Activated CD4-positive, alpha-beta T cell treated with anti-CD3 and anti-CD28 coated beads for 36 hours (primary cell): ENCODE results near the gene PRKG1. TPM values are rescaled to one million over a fixed set of nuclear protein-coding genes. Genes with fewer than 3 reads are reported as not detected.

Experiments used
- ATAC-seq: fragments of 200-7000 bp; cut with Tn5 transposase; one replicate; pipeline ENCODE4 v1.10.0; 2021; ENCODE audit warnings: mild to moderate bottlenecking, moderate library complexity
- CTCF ChIA-PET: fragments of 350-600 bp; sonication (Branson Sonifier 250); formaldehyde crosslinking; loops from one replicate; lab custom pipeline; 2021; ENCODE audit warnings: antibody characterized with exemption; lab: Charles Lee
- POLR2A ChIA-PET: fragments of 350-600 bp; sonication (Branson Sonifier 250); formaldehyde crosslinking; loops from one replicate; lab custom pipeline; 2021; ENCODE audit warnings: antibody characterized with exemption, inconsistent platforms; lab: Charles Lee
- DNase-seq: peaks from one replicate; pipeline ENCODE4 v3.0.0-alpha.2; 2020
- H3K27ac Mint-ChIP-seq: one replicate; pipeline ENCODE4 v1.8.0; 2021; ENCODE audit warnings: mixed read lengths
- H3K27me3 Mint-ChIP-seq: one replicate; pipeline ENCODE4 v1.8.0; 2021; ENCODE audit warnings: mixed read lengths
- H3K36me3 Mint-ChIP-seq: one replicate; pipeline ENCODE4 v1.8.0; 2021; ENCODE audit warnings: low read depth, mixed read lengths
- H3K4me1 Mint-ChIP-seq: one replicate; pipeline ENCODE4 v1.8.0; 2021; ENCODE audit warnings: mixed read lengths
- H3K4me3 Mint-ChIP-seq: one replicate; pipeline ENCODE4 v1.8.0; 2021; ENCODE audit warnings: mild to moderate bottlenecking, moderate library complexity, mixed read lengths
- H3K9me3 Mint-ChIP-seq: one replicate; pipeline ENCODE4 v1.8.0; 2021; ENCODE audit warnings: low read depth, mixed read lengths
- intact Hi-C, 2 experiments: fragments of 100-400 bp; cut with DNase I in 1 of 2; cut with micrococcal nuclease in 1 of 2; formaldehyde crosslinking; loops; one replicate each; pipeline versions ENCODE4 v1.14.2 to v1.15.1; 2022 to 2024; cut with DNase I, micrococcal nuclease
- total RNA-seq, 2 experiments: library from RNA; stranded (reverse); gene quantifications; one replicate each; pipeline ENCODE4 v1.2.3, GENCODE V29; 2021

Gene PRKG1
- total RNA-seq, 2 experiments from 2014 or later, result not detected

DNA sequence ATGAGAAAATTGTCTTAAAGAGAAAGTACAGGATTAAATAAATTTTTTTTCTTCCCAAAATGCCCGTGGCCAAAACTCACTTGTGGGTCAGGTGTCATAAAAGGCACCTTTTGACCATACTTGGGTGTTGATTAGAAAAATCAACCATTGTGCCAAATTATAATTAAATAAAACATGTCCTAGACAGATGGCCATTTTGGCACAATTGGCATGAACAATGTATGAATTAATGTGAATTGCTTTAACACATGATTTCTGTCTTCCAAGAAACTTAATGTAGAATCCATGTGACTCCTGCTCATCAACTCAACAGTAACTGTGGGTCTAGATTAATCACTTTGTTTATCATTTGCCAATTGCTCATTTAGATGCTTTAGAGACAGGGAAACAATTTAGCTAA, 561.1 kb downstream of the PRKG1 start:
- intact Hi-C loops, result no loop called here
- DNase-seq (no peak), ATAC-seq (no peak)
- Mint-ChIP-seq H3K36me3 (no peaks in the 10 kb centered on the region), H3K9me3 (no peaks in the 10 kb centered on the region), H3K4me1 (no peaks in the 10 kb centered on the region), H3K27ac (no peak overlapping the region), H3K4me3 (no peak overlapping the region), H3K27me3 (peaks cover 2% of the 10 kb centered on the region)
- ChIA-PET CTCF (interaction anchor here (0.6 to 0.7 kb wide), 2 partner anchors 711 to 1796 kb away, joined by 3 to 6 read pairs; no protein-coding TSS in a partner anchor), POLR2A (no interaction called here)

- no peaks in the 10 kb centered on the region for H3K4me1 Mint-ChIP-seq
- DNase-seq (no peak), ATAC-seq (no peak)
- H3K27me3 Mint-ChIP-seq, result no peaks in the 10 kb centered on the region
- intact Hi-C loops, result no loop called here
- ChIA-PET CTCF (interaction anchor here (1.0 kb wide), 1 partner anchor 8 kb away, joined by 5 read pairs; no protein-coding TSS in a partner anchor), POLR2A (no interaction called here)
- H3K36me3 Mint-ChIP-seq, result no peaks in the 10 kb centered on the region
- no peak overlapping the region for H3K4me3 Mint-ChIP-seq
- no peaks in the 10 kb centered on the region for H3K9me3 Mint-ChIP-seq
- H3K27ac Mint-ChIP-seq, result no peak overlapping the region
These were observed 563.9 kb downstream of the PRKG1 start for GRCh38 chr10:51638211-51638610.

DNA sequence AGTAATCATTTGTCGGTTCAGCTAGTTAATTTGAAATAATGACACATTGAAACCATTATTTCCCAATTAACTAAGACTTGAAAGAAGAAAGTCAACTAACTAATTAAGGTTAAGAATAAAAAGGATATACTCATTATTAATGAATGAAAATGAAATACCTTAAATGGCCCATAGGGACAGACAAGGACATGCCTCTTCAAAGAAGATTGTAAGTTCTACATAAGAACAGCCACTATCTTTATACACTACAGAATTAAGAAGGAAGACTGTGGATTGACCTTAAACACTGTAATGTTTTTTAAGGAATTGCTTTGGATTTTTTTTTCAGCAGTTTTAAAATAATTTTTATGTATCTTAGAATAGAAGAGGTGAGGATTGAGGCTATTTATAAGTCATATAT, 564.5 kb downstream of the PRKG1 start:
- ChIA-PET POLR2A (no interaction called here), CTCF (no interaction called here)
- ATAC-seq (no peak), DNase-seq (no peak)
- Mint-ChIP-seq H3K27me3 (no peaks in the 10 kb centered on the region), H3K27ac (no peak overlapping the region), H3K9me3 (no peaks in the 10 kb centered on the region), H3K4me1 (no peaks in the 10 kb centered on the region), H3K36me3 (no peaks in the 10 kb centered on the region), H3K4me3 (no peak overlapping the region)
- intact Hi-C loops, result no loop called here

- DNase-seq, result no peak
- peaks cover 2% of the 10 kb centered on the region for H3K27me3 Mint-ChIP-seq
- H3K4me3 Mint-ChIP-seq, result no peak overlapping the region
- no peak for ATAC-seq
- H3K9me3 Mint-ChIP-seq, result no peaks in the 10 kb centered on the region
- H3K4me1 Mint-ChIP-seq, result no peaks in the 10 kb centered on the region
- no peak overlapping the region for H3K27ac Mint-ChIP-seq
- POLR2A ChIA-PET, result interaction anchor here (0.7 kb wide), 1 partner anchor 74 kb away, joined by 3 read pairs; no protein-coding TSS in a partner anchor
- CTCF ChIA-PET, result interaction anchor here (1.3 kb wide), 1 partner anchor 31 kb away, joined by 3 read pairs; no protein-coding TSS in a partner anchor
- intact Hi-C loops, result no loop called here
- no peaks in the 10 kb centered on the region for H3K36me3 Mint-ChIP-seq
These were observed 566.0 kb downstream of the PRKG1 start for GRCh38 chr10:51640120-51640819.

- DNase-seq (no peak), ATAC-seq (no peak)
- ChIA-PET CTCF (no interaction called here), POLR2A (no interaction called here)
- H3K4me1 Mint-ChIP-seq, result no peaks in the 10 kb centered on the region
- H3K9me3 Mint-ChIP-seq, result no peaks in the 10 kb centered on the region
- H3K27ac Mint-ChIP-seq, result no peak overlapping the region
- peaks cover 2% of the 10 kb centered on the region for H3K27me3 Mint-ChIP-seq
- intact Hi-C loops, result no loop called here
- no peaks in the 10 kb centered on the region for H3K36me3 Mint-ChIP-seq
- no peak overlapping the region for H3K4me3 Mint-ChIP-seq
These were observed 568.3 kb downstream of the PRKG1 start for GRCh38 chr10:51642581-51642980.

DNA sequence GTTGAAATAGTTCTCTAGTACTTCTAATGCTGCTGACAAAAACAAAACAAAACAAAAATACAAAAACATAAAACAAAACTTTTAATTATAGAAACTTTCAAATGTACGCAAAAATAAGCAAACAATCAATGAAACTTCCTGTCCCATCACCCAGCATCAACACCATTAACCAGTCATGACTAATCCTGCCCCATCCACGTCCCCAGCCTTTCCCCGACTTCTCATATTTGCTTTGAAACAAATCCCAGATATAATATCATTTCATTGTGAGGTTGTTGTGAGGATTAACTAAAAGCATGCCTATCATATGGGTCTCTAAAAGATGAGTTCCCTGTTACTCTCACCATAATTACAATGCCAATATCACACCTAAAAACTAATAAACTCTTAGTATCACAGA, 569.4 kb downstream of the PRKG1 start:
- intact Hi-C loops, result no loop called here
- H3K9me3 Mint-ChIP-seq, result no peaks in the 10 kb centered on the region
- CTCF ChIA-PET, result interaction anchor here (0.6 to 2.0 kb wide), 2 partner anchors 7 to 277 kb away, joined by 3 to 5 read pairs; no protein-coding TSS in a partner anchor
- ATAC-seq, result no peak
- H3K27me3 Mint-ChIP-seq, result peaks cover 2% of the 10 kb centered on the region
- H3K4me1 Mint-ChIP-seq, result no peaks in the 10 kb centered on the region
- POLR2A ChIA-PET, result no interaction called here
- DNase-seq, result no peak
- no peak overlapping the region for H3K4me3 Mint-ChIP-seq
- H3K36me3 Mint-ChIP-seq, result no peaks in the 10 kb centered on the region
- no peak overlapping the region for H3K27ac Mint-ChIP-seq

DNA sequence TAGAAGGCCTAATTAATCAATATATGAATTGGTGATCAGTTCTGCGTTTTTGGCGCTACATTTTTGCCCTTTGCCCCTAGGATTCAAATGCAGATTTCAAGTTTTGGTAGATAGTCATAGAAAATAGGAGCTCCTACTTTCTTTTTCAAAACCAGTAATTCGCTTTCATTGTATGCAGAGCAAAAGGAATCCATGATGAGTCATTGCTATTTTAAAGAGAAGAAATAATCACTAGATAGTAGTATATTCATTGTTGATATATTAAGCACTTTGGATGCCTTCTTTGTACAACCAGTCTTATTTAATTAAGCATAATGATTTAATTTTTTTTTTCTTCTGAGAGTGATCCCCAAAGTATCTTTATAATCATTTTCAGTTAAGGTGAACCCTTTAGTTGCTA, 574.8 kb downstream of the PRKG1 start:
- CTCF ChIA-PET, result no interaction called here

DNA sequence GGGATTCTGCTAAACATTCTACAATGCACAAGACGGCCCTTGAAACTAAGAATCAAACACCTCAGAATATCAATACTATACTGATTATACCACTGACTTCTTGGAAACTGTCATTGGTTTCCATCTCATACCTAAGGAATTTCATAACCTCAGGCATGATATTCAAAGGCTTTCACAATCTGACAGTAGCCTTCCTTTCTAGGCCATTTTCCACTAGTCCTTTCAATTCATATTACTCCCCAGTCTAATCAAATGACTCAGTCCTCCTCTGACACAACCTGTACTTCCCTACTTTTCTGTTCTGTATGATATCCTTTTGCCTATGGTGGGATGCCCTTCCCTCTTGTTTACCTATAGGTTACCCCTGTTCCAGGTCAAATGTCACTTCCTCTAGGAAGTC, 576.8 kb downstream of the PRKG1 start:
- DNase-seq, result no peak
- H3K9me3 Mint-ChIP-seq, result no peaks in the 10 kb centered on the region
- H3K4me1 Mint-ChIP-seq, result no peaks in the 10 kb centered on the region
- ChIA-PET CTCF (no interaction called here), POLR2A (no interaction called here)
- no peak overlapping the region for H3K4me3 Mint-ChIP-seq
- peaks cover 2% of the 10 kb centered on the region for H3K27me3 Mint-ChIP-seq
- H3K36me3 Mint-ChIP-seq, result no peaks in the 10 kb centered on the region
- intact Hi-C loops, result loop anchor here in 1 of 2 experiments (10.0 kb wide), 1 partner anchor 56 kb away; no protein-coding TSS in a partner anchor
- no peak overlapping the region for H3K27ac Mint-ChIP-seq
- no peak for ATAC-seq

More for the DNA sequence above, 574.8 kb downstream of the PRKG1 start:
- H3K36me3 Mint-ChIP-seq, result no peaks in the 10 kb centered on the region
- intact Hi-C loops, result no loop called here
- H3K9me3 Mint-ChIP-seq, result no peaks in the 10 kb centered on the region
- H3K4me3 Mint-ChIP-seq, result no peak overlapping the region
- POLR2A ChIA-PET, result no interaction called here
- H3K4me1 Mint-ChIP-seq, result no peaks in the 10 kb centered on the region
- no peak overlapping the region for H3K27ac Mint-ChIP-seq
- H3K27me3 Mint-ChIP-seq, result peaks cover 2% of the 10 kb centered on the region
- DNase-seq (no peak), ATAC-seq (no peak)

GRCh38 chr10:51653025-51653424, 578.7 kb downstream of the PRKG1 start:
- H3K27ac Mint-ChIP-seq, result no peak overlapping the region
- no peak for ATAC-seq
- no peak overlapping the region for H3K4me3 Mint-ChIP-seq
- intact Hi-C loops, result loop anchor here in 1 of 2 experiments (10.0 kb wide), 1 partner anchor 58 kb away; no protein-coding TSS in a partner anchor
- H3K36me3 Mint-ChIP-seq, result no peaks in the 10 kb centered on the region
- ChIA-PET POLR2A (no interaction called here), CTCF (no interaction called here)
- no peak for DNase-seq
- H3K27me3 Mint-ChIP-seq, result peaks cover 5% of the 10 kb centered on the region
- no peaks in the 10 kb centered on the region for H3K4me1 Mint-ChIP-seq
- no peaks in the 10 kb centered on the region for H3K9me3 Mint-ChIP-seq

GRCh38 chr10:51654918-51655317, 580.6 kb downstream of the PRKG1 start:
- no peak overlapping the region for H3K27ac Mint-ChIP-seq

DNA sequence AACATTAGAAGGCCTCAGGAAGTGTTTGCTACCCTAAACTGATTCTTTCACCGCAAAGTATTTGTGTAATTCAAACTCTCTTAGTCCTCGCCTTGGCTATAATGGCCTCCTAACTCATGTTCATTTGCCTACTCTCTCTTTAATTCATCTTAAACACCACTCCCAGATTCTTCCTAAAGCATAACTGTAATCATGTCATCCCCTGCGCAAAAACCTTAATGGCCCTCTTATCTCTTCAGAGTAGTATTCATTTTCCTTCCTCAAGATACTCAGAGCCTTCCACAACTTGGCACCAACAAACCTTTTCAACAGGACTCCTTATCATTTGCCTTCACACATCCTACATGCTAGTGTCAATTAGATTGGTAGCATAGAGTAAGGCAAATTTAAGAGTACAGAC, 582.2 kb downstream of the PRKG1 start:
- intact Hi-C loops, result loop anchor here in 1 of 2 experiments (10.0 kb wide), 1 partner anchor 62 kb away; no protein-coding TSS in a partner anchor
- CTCF ChIA-PET, result no interaction called here
- Mint-ChIP-seq H3K36me3 (no peaks in the 10 kb centered on the region), H3K9me3 (no peaks in the 10 kb centered on the region), H3K4me1 (no peaks in the 10 kb centered on the region), H3K4me3 (no peak overlapping the region), H3K27ac (no peak overlapping the region), H3K27me3 (peaks cover 7% of the 10 kb centered on the region)
- POLR2A ChIA-PET, result no interaction called here
- DNase-seq (no peak), ATAC-seq (no peak)

More at GRCh38 chr10:51654918-51655317, 580.6 kb downstream of the PRKG1 start:
- Mint-ChIP-seq H3K4me1 (no peaks in the 10 kb centered on the region), H3K27me3 (peaks cover 7% of the 10 kb centered on the region), H3K36me3 (no peaks in the 10 kb centered on the region), H3K4me3 (no peak overlapping the region), H3K9me3 (no peaks in the 10 kb centered on the region)
- intact Hi-C loops, result loop anchor here in 1 of 2 experiments (10.0 kb wide), 1 partner anchor 60 kb away; no protein-coding TSS in a partner anchor
- DNase-seq (no peak), ATAC-seq (no peak)
- ChIA-PET POLR2A (no interaction called here), CTCF (no interaction called here)

DNA sequence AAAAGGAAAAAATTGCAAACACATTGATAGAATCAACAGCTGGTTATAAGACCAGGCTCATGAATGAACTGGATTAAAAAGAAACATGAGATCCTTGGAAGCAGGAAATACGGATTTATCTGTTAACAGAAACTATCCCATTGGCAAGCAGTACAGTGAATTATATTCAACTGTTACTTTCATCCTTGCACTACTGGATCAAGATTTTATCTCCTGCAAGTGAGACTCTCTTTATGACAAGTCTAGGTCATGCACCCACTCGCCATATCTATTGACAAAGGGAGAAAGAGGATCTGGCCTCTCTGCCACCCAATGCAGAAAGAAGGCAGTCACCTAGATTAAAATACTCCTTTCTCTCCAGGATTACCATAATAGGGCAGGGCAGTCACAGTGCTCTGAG, 583.7 kb downstream of the PRKG1 start:
- CTCF ChIA-PET, result no interaction called here
- no peak overlapping the region for H3K4me3 Mint-ChIP-seq
- no peaks in the 10 kb centered on the region for H3K36me3 Mint-ChIP-seq
- H3K4me1 Mint-ChIP-seq, result no peaks in the 10 kb centered on the region
- H3K27me3 Mint-ChIP-seq, result peaks cover 7% of the 10 kb centered on the region
- H3K9me3 Mint-ChIP-seq, result no peaks in the 10 kb centered on the region
- no peak overlapping the region for H3K27ac Mint-ChIP-seq
- ATAC-seq, result no peak
- DNase-seq, result no peak
- intact Hi-C loops, result loop anchor here in 1 of 2 experiments (10.0 kb wide), 1 partner anchor 63 kb away; no protein-coding TSS in a partner anchor
- POLR2A ChIA-PET, result no interaction called here
